Left ventricle myocardium inferior (tissue), 1 donor: ENCODE results near the gene PRR11. TPM values are rescaled to one million over a fixed set of nuclear protein-coding genes. Genes with fewer than 3 reads are reported as not detected.

Experiments
- DNase-seq: peaks from one replicate; pipeline ENCODE4 v3.0.0-alpha.2; 2020
- H3K27ac ChIP-seq: fragments of 200-600 bp; replicated peaks from 2 replicates; pipeline ENCODE4 v1.8.0; 2021
- H3K27me3 ChIP-seq: fragments of 200-600 bp; 2 replicates; pipeline ENCODE4 v1.8.0; 2021; ENCODE audit warnings: low read depth
- H3K36me3 ChIP-seq: fragments of 200-600 bp; 2 replicates; pipeline ENCODE4 v1.8.0; 2021
- H3K4me1 ChIP-seq: fragments of 200-600 bp; 2 replicates; pipeline ENCODE4 v1.8.0; 2021
- H3K4me3 ChIP-seq: fragments of 200-600 bp; 2 replicates; pipeline ENCODE4 v1.8.0; 2021; ENCODE audit warnings: mild to moderate bottlenecking, moderate library complexity
- H3K9me3 ChIP-seq: fragments of 200-600 bp; replicated peaks from 2 replicates; pipeline ENCODE4 v1.8.0; 2021
- intact Hi-C: fragments of 100-400 bp; cut with micrococcal nuclease; formaldehyde crosslinking; loops from one replicate; pipeline ENCODE4 v1.11.0; 2022
- total RNA-seq: library from RNA; stranded (reverse); fragmentation: NEBNext Ultra II Directional; extraction: Animal tissue kit (Norgen Biotek cat#: 25700); gene quantifications from one replicate; pipeline ENCODE4 v1.2.1, GENCODE V29; 2021
- TF ChIP-seq, protein P1 (sequence below): fragments of 200-600 bp; IDR thresholded peaks from 2 replicates; pipeline ENCODE4 v1.8.0; 2021; ENCODE audit warnings: antibody characterized with exemption, mild to moderate bottlenecking, borderline replicate concordance
- donor health status: DM: no; HTN: yes; CAD: no; lungs with severe emphysema.

Gene PRR11
- total RNA-seq, 1 donor from 2014 or later: 1.5 TPM

GRCh38 chr17:59190806-59191205, 35.3 kb downstream of the PRR11 start:
- H3K36me3 ChIP-seq: no peaks in the 10 kb centered on the region
- H3K4me1 ChIP-seq: no peaks in the 10 kb centered on the region
- H3K27ac ChIP-seq: no peak overlapping the region
- intact Hi-C loops: no loop called here
- no peak for DNase-seq
- no peak overlapping the region for H3K4me3 ChIP-seq
- no peaks in the 10 kb centered on the region for H3K27me3 ChIP-seq
- H3K9me3 ChIP-seq: no peaks in the 10 kb centered on the region
- TF ChIP-seq, protein P1, sequence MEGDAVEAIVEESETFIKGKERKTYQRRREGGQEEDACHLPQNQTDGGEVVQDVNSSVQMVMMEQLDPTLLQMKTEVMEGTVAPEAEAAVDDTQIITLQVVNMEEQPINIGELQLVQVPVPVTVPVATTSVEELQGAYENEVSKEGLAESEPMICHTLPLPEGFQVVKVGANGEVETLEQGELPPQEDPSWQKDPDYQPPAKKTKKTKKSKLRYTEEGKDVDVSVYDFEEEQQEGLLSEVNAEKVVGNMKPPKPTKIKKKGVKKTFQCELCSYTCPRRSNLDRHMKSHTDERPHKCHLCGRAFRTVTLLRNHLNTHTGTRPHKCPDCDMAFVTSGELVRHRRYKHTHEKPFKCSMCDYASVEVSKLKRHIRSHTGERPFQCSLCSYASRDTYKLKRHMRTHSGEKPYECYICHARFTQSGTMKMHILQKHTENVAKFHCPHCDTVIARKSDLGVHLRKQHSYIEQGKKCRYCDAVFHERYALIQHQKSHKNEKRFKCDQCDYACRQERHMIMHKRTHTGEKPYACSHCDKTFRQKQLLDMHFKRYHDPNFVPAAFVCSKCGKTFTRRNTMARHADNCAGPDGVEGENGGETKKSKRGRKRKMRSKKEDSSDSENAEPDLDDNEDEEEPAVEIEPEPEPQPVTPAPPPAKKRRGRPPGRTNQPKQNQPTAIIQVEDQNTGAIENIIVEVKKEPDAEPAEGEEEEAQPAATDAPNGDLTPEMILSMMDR: no peak

DNA sequence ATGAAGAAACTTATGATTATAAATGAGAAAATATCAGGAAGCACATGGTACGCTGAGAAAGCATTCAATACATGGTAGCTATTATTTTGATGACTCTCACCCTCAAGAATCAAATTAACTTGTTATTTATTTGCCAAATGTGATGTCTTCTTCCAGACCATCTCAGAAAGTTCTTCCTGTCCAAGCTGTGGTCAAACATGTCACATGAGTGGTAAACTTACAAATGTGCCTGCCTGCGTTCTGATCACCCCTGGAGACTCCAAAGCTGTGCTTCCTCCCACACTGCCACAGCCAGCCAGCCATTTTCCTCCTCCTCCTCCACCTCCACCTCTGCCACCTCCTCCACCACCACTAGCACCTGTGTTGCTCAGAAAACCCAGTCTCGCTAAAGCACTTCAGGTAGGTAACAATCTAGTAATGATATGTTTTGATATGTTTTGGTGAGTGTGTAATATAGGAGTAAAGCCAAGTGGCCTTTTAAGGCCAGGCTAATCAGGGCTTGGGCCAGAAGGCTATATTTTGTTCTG, 37.9 kb downstream of the PRR11 start:
- DNase-seq: no peak
- no peak overlapping the region for H3K27ac ChIP-seq
- no peaks in the 10 kb centered on the region for H3K36me3 ChIP-seq
- no peaks in the 10 kb centered on the region for H3K27me3 ChIP-seq
- no peak overlapping the region for H3K4me3 ChIP-seq
- no peaks in the 10 kb centered on the region for H3K9me3 ChIP-seq
- no peaks in the 10 kb centered on the region for H3K4me1 ChIP-seq
- intact Hi-C loops: no loop called here
- TF ChIP-seq, protein P1: no peak

DNA sequence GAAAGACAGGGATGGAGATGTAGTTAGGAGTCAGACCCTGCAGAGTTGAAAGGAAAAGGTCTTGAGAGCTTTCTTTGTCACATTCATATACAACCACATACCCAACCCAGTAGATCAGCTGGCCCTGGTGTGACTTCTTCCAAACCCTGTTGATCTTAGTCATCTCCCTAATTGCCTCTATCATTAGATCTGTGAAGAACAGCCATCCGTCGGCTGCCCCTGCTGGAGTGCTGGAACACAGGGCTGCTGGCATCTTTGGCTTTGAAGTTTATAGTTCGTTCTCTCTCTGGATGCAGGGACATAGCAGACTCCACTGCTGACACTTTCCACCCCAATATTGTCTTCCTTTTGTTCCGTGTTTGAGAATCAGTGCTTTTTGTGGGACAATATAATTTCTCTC, 43.9 kb downstream of the PRR11 start:
- intact Hi-C loops: no loop called here
- Histone ChIP-seq H3K4me3 (no peak overlapping the region), H3K27me3 (no peaks in the 10 kb centered on the region), H3K36me3 (no peaks in the 10 kb centered on the region), H3K9me3 (no peaks in the 10 kb centered on the region), H3K4me1 (no peaks in the 10 kb centered on the region), H3K27ac (no peak overlapping the region)
- DNase-seq: no peak
- TF ChIP-seq, protein P1: no peak

DNA sequence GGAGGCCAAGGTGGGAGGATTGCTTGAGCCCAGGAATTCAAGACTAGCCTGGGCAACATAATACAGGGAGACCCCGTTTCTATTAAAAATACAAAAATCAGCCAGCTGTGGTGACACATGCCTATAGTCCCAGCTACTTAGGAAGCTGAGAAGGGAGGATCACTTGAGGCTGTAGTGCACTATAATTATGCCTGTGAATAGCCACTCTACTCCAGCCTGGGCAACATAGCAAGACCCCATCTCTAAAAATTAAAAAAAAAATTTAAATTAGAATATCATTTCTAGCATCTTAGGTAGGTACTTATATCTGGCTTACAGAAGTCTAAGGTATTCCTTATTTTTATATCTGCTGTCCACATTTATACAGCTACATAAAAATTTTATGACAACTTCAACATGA, 46.8 kb downstream of the PRR11 start:
- intact Hi-C loops: no loop called here
- H3K36me3 ChIP-seq: no peaks in the 10 kb centered on the region
- TF ChIP-seq, protein P1: no peak
- no peak overlapping the region for H3K4me3 ChIP-seq
- H3K27me3 ChIP-seq: no peaks in the 10 kb centered on the region
- no peak for DNase-seq
- no peak overlapping the region for H3K27ac ChIP-seq
- H3K4me1 ChIP-seq: no peaks in the 10 kb centered on the region
- no peaks in the 10 kb centered on the region for H3K9me3 ChIP-seq

DNA sequence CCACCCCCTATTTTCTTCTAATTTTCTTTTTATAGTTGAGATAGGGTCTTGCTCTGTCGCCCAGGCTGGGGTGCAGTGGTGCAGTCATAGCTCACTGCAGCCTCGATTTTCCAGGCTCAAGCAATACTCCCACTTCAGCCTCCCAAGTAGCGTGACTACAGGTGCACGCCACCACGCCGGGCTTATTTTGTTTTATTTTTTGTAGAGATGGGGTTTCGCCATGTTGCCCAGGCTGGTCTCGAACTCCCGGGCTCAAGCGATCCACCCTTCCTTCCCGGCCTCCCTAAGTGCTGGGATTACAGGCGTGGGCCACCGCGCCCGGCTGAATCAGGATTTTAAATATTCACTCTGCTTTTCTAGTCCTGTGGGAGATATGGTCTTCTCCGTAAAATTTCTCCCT, 63.8 kb downstream of the PRR11 start:
- H3K9me3 ChIP-seq: no peaks in the 10 kb centered on the region
- TF ChIP-seq, protein P1: no peak
- H3K27me3 ChIP-seq: no peaks in the 10 kb centered on the region
- H3K36me3 ChIP-seq: peaks cover 7% of the 10 kb centered on the region
- H3K27ac ChIP-seq: no peak overlapping the region
- H3K4me1 ChIP-seq: peaks cover 16% of the 10 kb centered on the region
- no peak overlapping the region for H3K4me3 ChIP-seq
- intact Hi-C loops: no loop called here
- DNase-seq: no peak

DNA sequence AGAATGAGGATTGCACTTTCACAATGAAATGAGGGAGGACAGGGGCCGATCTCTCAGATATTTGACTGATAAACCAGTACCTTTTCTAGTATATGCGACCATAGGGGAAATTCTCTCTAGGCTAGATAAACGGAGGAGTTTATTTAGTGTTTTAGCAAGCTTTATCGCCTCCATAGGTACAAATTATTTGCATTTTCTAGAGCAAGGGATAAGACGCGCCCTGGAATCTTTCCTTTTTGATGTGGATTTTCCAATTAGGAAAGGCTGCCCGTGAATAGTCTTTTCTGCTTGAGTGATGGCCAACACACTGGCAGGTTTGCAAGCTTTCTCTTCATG, 64.4 kb downstream of the PRR11 start:
- peak overlapping the region; percentile 83 for H3K4me3 ChIP-seq
- intact Hi-C loops: no loop called here
- TF ChIP-seq, protein P1: no peak
- H3K27ac ChIP-seq: peak overlapping the region; percentile 64
- no peak for DNase-seq
- peaks cover 16% of the 10 kb centered on the region for H3K4me1 ChIP-seq
- H3K36me3 ChIP-seq: peaks cover 1% of the 10 kb centered on the region
- H3K9me3 ChIP-seq: no peaks in the 10 kb centered on the region
- H3K27me3 ChIP-seq: no peaks in the 10 kb centered on the region
